ENCODE data around the gene MDGA2. TPM values are rescaled to one million over a fixed set of nuclear protein-coding genes. Genes with fewer than 3 reads are reported as not detected.

Gene MDGA2
- total RNA-seq: not detected
- long read RNA-seq: 0 reads

- intact Hi-C loops (cut with DNase I): no loop called here
- ATAC-seq (ENCODE audit: poor library complexity) (no peak), DNase-seq (peak; percentile 38)
Measured at GRCh38 chr14:47675466-47676314, at the start of gene MDGA2. Gene MDGA2 (minus strand): TSS chr14:47675605.

GRCh38 chr14:47722929-47723693 lies 47.7 kb upstream of the MDGA2 start:
- no peak for DNase-seq
- ATAC-seq (ENCODE audit: poor library complexity): no peak
- intact Hi-C loops (cut with DNase I): no loop called here

- intact Hi-C loops (cut with DNase I): no loop called here
- ATAC-seq (ENCODE audit: poor library complexity): no peak
Measured at GRCh38 chr14:47720281-47720680, 44.9 kb upstream of the MDGA2 start.

GRCh38 chr14:47715330-47715729 lies 39.9 kb upstream of the MDGA2 start:
- no peak for ATAC-seq (ENCODE audit: poor library complexity)
- intact Hi-C loops (cut with DNase I): no loop called here
- DNase-seq: no peak

More at GRCh38 chr14:47720281-47720680, 44.9 kb upstream of the MDGA2 start:
- DNase-seq: no peak

- intact Hi-C loops (cut with DNase I): no loop called here
- ATAC-seq (ENCODE audit: poor library complexity) (no peak), DNase-seq (no peak)
Measured at GRCh38 chr14:47710581-47710980, 35.2 kb upstream of the MDGA2 start.

- no peak for DNase-seq
- intact Hi-C loops (cut with DNase I): no loop called here
- no peak for ATAC-seq (ENCODE audit: poor library complexity)
Measured at GRCh38 chr14:47705683-47706082, 30.3 kb upstream of the MDGA2 start.

GRCh38 chr14:47691829-47692228 lies 16.4 kb upstream of the MDGA2 start:
- DNase-seq (no peak), ATAC-seq (ENCODE audit: poor library complexity) (no peak)
- intact Hi-C loops (cut with DNase I): no loop called here

GRCh38 chr14:47678993-47679392 lies 3.6 kb upstream of the MDGA2 start:
- ATAC-seq (ENCODE audit: poor library complexity) (no peak), DNase-seq (no peak)
- intact Hi-C loops (cut with DNase I): no loop called here

GRCh38 chr14:47678157-47678556 lies 2.8 kb upstream of the MDGA2 start:
- DNase-seq (no peak), ATAC-seq (ENCODE audit: poor library complexity) (no peak)
- intact Hi-C loops (cut with DNase I): no loop called here

GRCh38 chr14:47676315-47676617 lies 861 bp upstream of the MDGA2 start:
- intact Hi-C loops (cut with DNase I): no loop called here
- DNase-seq (no peak), ATAC-seq (ENCODE audit: poor library complexity) (no peak)

- DNase-seq (peak; percentile 13), ATAC-seq (ENCODE audit: poor library complexity) (no peak)
- intact Hi-C loops (cut with DNase I): no loop called here
Measured at GRCh38 chr14:47674543-47675465, 601 bp downstream of the MDGA2 start.

- no peak for ATAC-seq (ENCODE audit: poor library complexity)
- peak; percentile 27 for DNase-seq
- intact Hi-C loops (cut with DNase I): no loop called here
Measured at GRCh38 chr14:47674148-47674542, 1.3 kb downstream of the MDGA2 start.

GRCh38 chr14:47665337-47666134 lies 9.9 kb downstream of the MDGA2 start:
- DNase-seq (no peak), ATAC-seq (ENCODE audit: poor library complexity) (no peak)
- intact Hi-C loops (cut with DNase I): no loop called here

- DNase-seq: no peak
- intact Hi-C loops (cut with DNase I): no loop called here
- no peak for ATAC-seq (ENCODE audit: poor library complexity)
Measured at GRCh38 chr14:47662466-47662865, 12.9 kb downstream of the MDGA2 start.

GRCh38 chr14:47660158-47660557 lies 15.2 kb downstream of the MDGA2 start:
- intact Hi-C loops (cut with DNase I): no loop called here
- ATAC-seq (ENCODE audit: poor library complexity) (no peak), DNase-seq (no peak)

- ATAC-seq (ENCODE audit: poor library complexity): no peak
- no peak for DNase-seq
- intact Hi-C loops (cut with DNase I): no loop called here
Measured at GRCh38 chr14:47658041-47658440, 17.4 kb downstream of the MDGA2 start.

GRCh38 chr14:47657143-47657542 lies 18.3 kb downstream of the MDGA2 start:
- intact Hi-C loops (cut with DNase I): no loop called here
- no peak for ATAC-seq (ENCODE audit: poor library complexity)
- DNase-seq: no peak

- intact Hi-C loops (cut with DNase I): no loop called here
- DNase-seq: no peak
- ATAC-seq (ENCODE audit: poor library complexity): no peak
Measured at GRCh38 chr14:47651337-47651736, 24.1 kb downstream of the MDGA2 start.
